ENCODE results near the gene CISD1.
"Not testable (repeated sequence)": the region's sequence is repeated elsewhere in the genome, so short reads cannot be mapped to it uniquely, and the experiment has no call there.

The CISD1 gene

GRCh38 chr10:58268946-58269781 lies at the start of gene CISD1:
Gene CISD1 (plus strand): TSS chr10:58269162. CDS start chr10:58269274, 112 bp downstream.
- DNase-seq: peak; percentile 87

DNA sequence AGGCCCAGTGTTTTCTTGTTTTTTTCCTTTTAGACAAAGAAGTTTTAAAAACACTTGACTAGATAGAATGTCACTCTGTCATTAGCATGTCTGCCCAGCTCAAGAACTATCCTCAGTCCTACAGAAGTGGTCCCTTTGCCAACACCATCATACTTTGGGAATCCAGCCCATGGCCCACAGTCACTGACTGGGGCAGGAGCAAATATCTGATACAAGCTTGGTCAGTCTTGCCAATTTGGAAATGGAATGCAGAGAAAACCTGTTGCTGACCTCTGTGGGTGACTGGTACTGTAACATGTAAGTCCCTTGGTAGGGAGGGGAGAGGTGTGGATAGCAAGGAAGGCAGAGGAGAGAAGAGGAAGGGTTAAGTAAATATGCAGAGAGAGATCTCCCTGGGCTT lies 49.1 kb upstream of the CISD1 start:
- no peak for DNase-seq

GRCh38 chr10:58220769-58221451 lies 48.1 kb upstream of the CISD1 start:
- no peak for DNase-seq

GRCh38 chr10:58225654-58226053 lies 43.3 kb upstream of the CISD1 start:
- DNase-seq: no peak

- not testable (repeated sequence) for DNase-seq
Measured at GRCh38 chr10:58229856-58230255, 39.1 kb upstream of the CISD1 start.

GRCh38 chr10:58237014-58237834 lies 31.7 kb upstream of the CISD1 start:
- no peak for DNase-seq

DNA sequence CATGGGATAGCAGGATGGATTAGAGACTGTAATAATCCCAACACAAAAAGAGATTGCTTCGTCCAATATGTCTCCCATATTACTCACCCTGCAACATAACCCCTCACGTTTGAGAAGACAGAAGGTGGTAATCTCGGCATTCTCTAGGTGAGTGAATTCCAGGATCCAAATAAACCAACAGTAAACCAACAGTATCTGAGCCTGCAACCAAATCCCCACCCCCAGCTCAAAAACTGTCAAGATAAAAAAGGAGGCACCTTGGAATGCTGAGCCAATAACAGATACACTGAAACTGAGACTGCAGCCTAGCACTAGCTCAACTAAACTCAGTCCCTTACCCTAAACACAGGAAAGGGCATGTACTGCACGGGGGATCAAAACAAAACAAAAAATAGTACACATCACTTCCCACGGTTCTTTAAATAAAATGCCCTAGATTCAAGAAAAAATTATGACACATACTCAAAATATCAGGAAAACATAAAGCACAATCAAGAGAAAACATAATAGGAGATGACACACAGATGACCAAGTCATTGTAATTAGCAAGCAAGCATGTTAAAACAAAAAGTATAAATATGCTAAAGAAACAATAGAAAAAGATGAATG lies 29.3 kb upstream of the CISD1 start:
- no peak for DNase-seq

DNA sequence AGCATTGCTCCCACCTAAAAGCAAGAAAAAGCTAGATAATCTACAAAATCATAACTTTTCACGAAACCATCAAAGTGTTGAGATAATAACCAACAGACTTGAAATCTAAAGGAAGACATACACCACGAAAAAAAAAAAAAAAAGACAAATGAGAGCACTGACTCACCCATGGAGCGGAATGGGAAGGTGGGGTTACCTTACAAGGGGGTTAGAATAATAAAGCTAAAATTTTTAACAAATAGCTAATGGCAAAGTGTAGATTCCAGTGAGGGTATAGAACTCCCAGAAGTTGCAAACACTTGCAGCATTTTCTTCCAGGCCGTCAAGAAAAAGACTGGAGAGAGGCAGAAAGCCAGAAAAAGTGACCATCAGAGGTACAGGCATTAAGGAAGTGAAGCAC lies 28.4 kb upstream of the CISD1 start:
- DNase-seq: no peak

- DNase-seq: no peak
Measured at GRCh38 chr10:58241346-58241745, 27.6 kb upstream of the CISD1 start.

- DNase-seq: no peak
Measured at GRCh38 chr10:58243269-58243668, 25.7 kb upstream of the CISD1 start.

DNA sequence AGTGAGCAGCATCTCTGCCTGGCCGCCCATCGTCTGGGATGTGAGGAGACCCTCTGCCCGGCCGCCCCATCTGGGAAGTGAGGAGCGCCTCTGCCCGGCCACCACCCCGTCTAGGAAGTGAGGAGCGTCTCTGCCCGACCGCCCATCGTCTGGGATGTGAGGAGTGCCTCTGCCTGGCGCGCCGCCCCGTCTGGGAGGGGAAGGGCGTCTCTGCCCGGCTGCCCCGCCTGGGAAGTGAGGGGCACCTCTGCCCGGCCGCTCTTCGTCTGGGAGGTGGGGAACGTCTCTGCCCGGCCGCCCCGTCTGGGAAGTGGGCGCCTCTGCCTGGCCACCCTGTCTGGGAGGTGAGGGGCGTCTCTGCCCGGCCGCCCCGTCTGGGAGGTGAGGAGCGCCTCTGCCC lies 25.2 kb upstream of the CISD1 start:
- DNase-seq: not testable (repeated sequence)

- DNase-seq: not testable (repeated sequence)
Measured at GRCh38 chr10:58244242-58244641, 24.7 kb upstream of the CISD1 start.

- DNase-seq: not testable (repeated sequence)
Measured at GRCh38 chr10:58244666-58245065, 24.3 kb upstream of the CISD1 start.

DNA sequence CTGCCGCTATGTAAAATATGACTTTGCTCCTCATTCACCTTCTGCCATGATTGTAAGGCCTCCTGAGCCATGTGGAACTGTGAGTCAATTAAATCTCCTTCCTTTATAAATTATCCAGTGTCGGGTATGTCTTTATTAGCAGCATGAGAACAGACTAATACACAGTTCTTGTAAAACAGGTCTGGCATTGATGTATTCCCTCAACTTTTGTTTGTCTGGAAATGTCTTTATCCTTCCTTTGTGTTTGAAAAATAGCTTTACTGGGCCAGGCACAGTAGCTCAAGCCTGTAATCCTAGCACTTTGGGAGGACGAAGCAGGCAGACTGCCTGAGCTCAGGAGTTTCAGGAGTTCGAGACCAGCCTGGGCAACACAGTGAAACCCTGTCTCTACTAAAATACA lies 15.8 kb upstream of the CISD1 start:
- DNase-seq: no peak

DNA sequence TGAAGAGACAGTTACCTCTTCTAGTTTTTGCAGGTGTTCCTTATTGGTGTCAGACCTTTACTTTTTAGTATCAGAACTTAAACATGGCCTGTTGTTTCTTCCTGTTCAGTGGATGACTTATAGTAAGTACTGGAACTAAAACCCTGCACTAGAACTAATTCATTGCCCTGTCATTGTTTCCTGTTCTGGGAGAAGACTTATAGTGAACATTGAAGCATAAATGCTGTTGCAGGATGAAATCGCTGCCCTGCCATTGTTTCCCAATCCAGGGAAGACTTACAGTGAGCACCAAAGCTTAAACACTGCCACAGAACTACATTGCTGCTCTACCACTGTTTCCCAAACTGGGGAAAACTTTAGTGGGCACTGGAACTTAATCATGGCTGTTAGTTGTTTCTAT lies 14.3 kb upstream of the CISD1 start:
- no peak for DNase-seq

GRCh38 chr10:58256013-58256780 lies 12.8 kb upstream of the CISD1 start:
- not testable (repeated sequence) for DNase-seq

- DNase-seq: no peak
Measured at GRCh38 chr10:58258977-58259692, 9.8 kb upstream of the CISD1 start.

GRCh38 chr10:58260334-58260733 lies 8.6 kb upstream of the CISD1 start:
- DNase-seq: no peak

DNA sequence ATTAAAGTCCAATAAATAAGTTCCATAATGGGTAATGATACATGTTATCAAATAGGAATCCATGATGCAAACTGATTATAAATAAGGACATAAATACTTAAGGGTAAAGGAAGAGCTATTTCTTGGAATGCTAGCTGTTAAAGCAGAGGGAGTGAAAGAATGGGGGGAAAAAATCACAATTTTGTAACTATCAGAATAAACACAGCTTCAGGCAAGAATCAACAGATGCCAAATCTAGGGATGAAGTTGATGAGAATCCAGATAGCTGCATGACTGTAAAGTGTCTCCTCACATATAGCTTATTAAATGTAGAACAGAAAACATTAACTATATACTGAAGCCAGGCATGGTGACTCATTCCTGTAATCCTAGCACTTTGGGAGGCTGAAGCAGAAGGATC lies 6.2 kb upstream of the CISD1 start:
- DNase-seq: no peak

- no peak for DNase-seq
Measured at GRCh38 chr10:58264780-58265179, 4.2 kb upstream of the CISD1 start.

- no peak for DNase-seq
Measured at GRCh38 chr10:58265249-58265648, 3.7 kb upstream of the CISD1 start.

All from NCI-H2171 (cell line).